GM12878 (cell line): Measurements from ENCODE around the gene SLC39A1. TPM values are rescaled to one million over a fixed set of nuclear protein-coding genes. Genes with fewer than 3 reads are reported as not detected.

Experiments used
- ATAC-seq: fragments of 200-7000 bp; cut with Tn5 transposase; 3 replicates; pipeline ENCODE4 v1.9.1; 2020; ENCODE audit warnings: mild to moderate bottlenecking, moderate library complexity
- BruUV-seq: library from RNA; stranded (reverse); fragments of 400-500 nt; replicated peaks from 2 replicates; lab custom pipeline; 2021; lab: Mats Ljungman, UMichigan
- CTCF ChIA-PET: fragments of 300-600 bp; sonication (Branson Sonifier 250); formaldehyde crosslinking; extraction: SDS; loops from one replicate; lab custom pipeline; 2021; ENCODE audit warnings: inconsistent platforms; lab: Yijun Ruan, JAX
- POLR2A ChIA-PET: fragments of 350-600 bp; formaldehyde crosslinking; extraction: SDS; loops from one replicate; lab custom pipeline; 2021; ENCODE audit warnings: inconsistent platforms; lab: Charles Lee
- RAD21 ChIA-PET: fragments of 300-600 bp; sonication (Branson Sonifier 250); formaldehyde crosslinking; loops from one replicate; lab custom pipeline; 2023; ENCODE audit warnings: antibody characterized with exemption; ENCODE audit not compliant: unreplicated experiment; lab: Charles Lee
- SMC1A ChIA-PET: fragments of 300-600 bp; sonication (Branson Sonifier 250); formaldehyde crosslinking; loops from one replicate; lab custom pipeline; 2023; ENCODE audit not compliant: unreplicated experiment, uncharacterized antibody; lab: Charles Lee
- DNase-seq: peaks from one replicate; pipeline ENCODE4 v3.0.0-alpha.2; 2011; ENCODE audit warnings: low read depth, low spot score
- FAIRE-seq: peaks from 3 replicates; lab custom pipeline; 2011; peaks lifted over from hg19 to GRCh38; lab: Jason Lieb, UNC
- H2AFZ ChIP-seq: 2 replicates; pipeline ENCODE4 v1.6.0; 2011; ENCODE audit warnings: low read depth, low read length, control low read depth; ENCODE audit not compliant: control insufficient read depth
- H3K27ac ChIP-seq: 2 replicates; pipeline ENCODE4 v1.5.1; 2011; ENCODE audit warnings: control low read depth; ENCODE audit not compliant: control insufficient read depth, insufficient read depth
- H3K27me3 ChIP-seq, 2 experiments: replicated peaks in 1 of 2; 2 replicates each; pipeline versions ENCODE4 v1.6.0 to v1.6.1; 2011; ENCODE audit warnings: low read length in 1 of 2; ENCODE audit not compliant: control insufficient read depth in 2 of 2, insufficient read depth in 2 of 2
- H3K36me3 ChIP-seq, 2 experiments: 2 replicates each; pipeline ENCODE4 v1.5.1; 2011; ENCODE audit warnings: low read length in 1 of 2; ENCODE audit not compliant: control insufficient read depth in 2 of 2, insufficient read depth in 2 of 2
- H3K4me1 ChIP-seq: 2 replicates; pipeline ENCODE4 v1.6.1; 2011; ENCODE audit warnings: mild to moderate bottlenecking, low read length, moderate library complexity, mixed read lengths; ENCODE audit not compliant: control insufficient read depth, insufficient read depth
- H3K4me2 ChIP-seq: 2 replicates; pipeline ENCODE4 v1.6.0; 2011; ENCODE audit warnings: control low read depth; ENCODE audit not compliant: control insufficient read depth, insufficient read depth
- H3K4me3 ChIP-seq: fragments of 200-600 bp; sonication (generic); 2 replicates; pipeline ENCODE4 v1.5.1; 2016
- H3K79me2 ChIP-seq: 2 replicates; pipeline ENCODE4 v1.6.0; 2011; ENCODE audit warnings: low read length; ENCODE audit not compliant: control insufficient read depth, insufficient read depth
- H3K9ac ChIP-seq: 2 replicates; pipeline ENCODE4 v1.8.0; 2011; ENCODE audit warnings: low read length, control low read depth, mixed read lengths; ENCODE audit not compliant: control insufficient read depth, insufficient read depth
- H3K9me3 ChIP-seq: replicated peaks from 3 replicates; pipeline ENCODE4 v1.5.1; 2011; ENCODE audit warnings: mild to moderate bottlenecking, low read length; ENCODE audit not compliant: control insufficient read depth, insufficient read depth
- H4K20me1 ChIP-seq: 2 replicates; pipeline ENCODE4 v1.6.0; 2011; ENCODE audit not compliant: control insufficient read depth, insufficient read depth
- BACH1 ChIP-seq: fragments of 450-650 bp; IDR thresholded peaks from 2 replicates; pipeline ENCODE4 v1.6.1; 2017; ENCODE audit warnings: mild to moderate bottlenecking, borderline replicate concordance
- BHLHE40 ChIP-seq, 2 experiments: fragments of 450-650 bp in 1 of 2; IDR thresholded peaks; 2 replicates each; pipeline ENCODE4 v1.6.1; 2011 to 2017; ENCODE audit warnings: low read depth in 2 of 2, borderline replicate concordance in 1 of 2, improper control_type of control experiment in 1 of 2, low read length in 1 of 2, mild to moderate bottlenecking in 1 of 2
- CHD4 ChIP-seq: fragments of 200-600 bp; sonication (generic); IDR thresholded peaks from 2 replicates; pipeline ENCODE4 v1.6.1; 2016; ENCODE audit warnings: mild to moderate bottlenecking
- CREB1 ChIP-seq: IDR thresholded peaks from 2 replicates; pipeline ENCODE4 v1.6.1; 2012; ENCODE audit warnings: low read depth, mild to moderate bottlenecking, inconsistent platforms
- GATAD2B ChIP-seq: fragments of 450-650 bp; conservative IDR thresholded peaks from 2 replicates; pipeline ENCODE4 v1.6.1; 2017; ENCODE audit warnings: low read depth, mild to moderate bottlenecking, moderate library complexity
- IKZF1 ChIP-seq: fragments of 450-650 bp; conservative IDR thresholded peaks from 2 replicates; pipeline ENCODE4 v1.6.1; 2017; ENCODE audit warnings: antibody characterized with exemption, mild to moderate bottlenecking
- KDM1A ChIP-seq: fragments of 200-600 bp; sonication (generic); IDR thresholded peaks from 2 replicates; pipeline ENCODE4 v1.6.1; 2016; ENCODE audit warnings: borderline replicate concordance
- LARP7 ChIP-seq: fragments of 450-650 bp; IDR thresholded peaks from 2 replicates; pipeline ENCODE4 v1.6.1; 2017; ENCODE audit warnings: mild to moderate bottlenecking
- MEF2B ChIP-seq: fragments of 450-650 bp; IDR thresholded peaks from 2 replicates; pipeline ENCODE4 v1.6.1; 2018; ENCODE audit warnings: mild to moderate bottlenecking, moderate library complexity; ENCODE audit not compliant: partially characterized antibody, poor library complexity, severe bottlenecking
- MTA3 ChIP-seq: IDR thresholded peaks from 2 replicates; pipeline ENCODE4 v1.6.1; 2012; ENCODE audit warnings: low read length, inconsistent platforms, borderline replicate concordance
- NKRF ChIP-seq: fragments of 450-650 bp; conservative IDR thresholded peaks from 2 replicates; pipeline ENCODE4 v1.6.1; 2017; ENCODE audit warnings: mild to moderate bottlenecking, moderate library complexity
- SMAD1 ChIP-seq: fragments of 450-650 bp; IDR thresholded peaks from 2 replicates; pipeline ENCODE4 v1.6.1; 2018; ENCODE audit warnings: mild to moderate bottlenecking, low read depth; ENCODE audit not compliant: partially characterized antibody
- ZNF274 ChIP-seq: IDR thresholded peaks from one replicate; pipeline ENCODE4 v1.8.0; 2011; ENCODE audit not compliant: insufficient read length, insufficient read depth
- ZZZ3 ChIP-seq: IDR thresholded peaks from 2 replicates; pipeline ENCODE4 v1.6.1; 2011; ENCODE audit warnings: low read depth; ENCODE audit not compliant: control insufficient read depth, insufficient read length
- WGBS: methylation state at CpG from one replicate; pipeline ENCODE4 v1.1.6; 2016; ENCODE audit warnings: low lambda C conversion rate; ENCODE audit not compliant: insufficient replicate concordance, insufficient coverage; ENCODE audit errors: missing lambda C conversion rate; 5-methylcytosine and 5-hydroxymethylcytosine counted together
- in situ Hi-C: fragments of 300-500 bp; cut with MboI; formaldehyde crosslinking; loops from 9 replicates; pipeline ENCODE4 v1.14.3; 2018; ENCODE audit warnings: mixed read lengths
- intact Hi-C: fragments of 100-400 bp; cut with micrococcal nuclease; formaldehyde crosslinking; loops from one replicate; pipeline ENCODE4 v1.14.2; 2022; ENCODE audit not compliant: unreplicated experiment
- polyA plus RNA-seq, 11 experiments: library from polyadenylated mRNA; depleted of rRNA in 4 of 11; unstranded in 6 of 11; stranded (reverse) in 5 of 11; fragments of >200 nt; fragmentation: Nextera tagmentation in 4 of 11; fragmentation: Illumina TruSeq in 1 of 11; extraction: Ambion mirVana in 4 of 11; extraction: Trizol in 1 of 11; gene quantifications; 1 replicate in 1 of 11; 2 replicates in 10 of 11; pipeline versions ENCODE4 v1.2.1 to v1.2.3, GENCODE V29; 2011 to 2016; ENCODE audit warnings: inconsistent platforms in 2 of 11, missing spikeins in 2 of 11, low read depth in 1 of 11
- total RNA-seq, 4 experiments: library from RNA; depleted of rRNA in 3 of 4; stranded (reverse); fragments of >200 nt in 3 of 4; fragmentation: Illumina TruSeq in 1 of 4; extraction: Trizol in 1 of 4; gene quantifications; 2 replicates each; pipeline versions ENCODE4 v1.2.1 to v1.2.3, GENCODE V29; 2013 to 2021

The SLC39A1 gene
- total and polyA plus RNA-seq, 10 of the 15 experiments (the other 5 are each of a cell fraction or from before 2014, with no cell fraction given): 8.8 to 98.6 (median 72.4) TPM

DNA sequence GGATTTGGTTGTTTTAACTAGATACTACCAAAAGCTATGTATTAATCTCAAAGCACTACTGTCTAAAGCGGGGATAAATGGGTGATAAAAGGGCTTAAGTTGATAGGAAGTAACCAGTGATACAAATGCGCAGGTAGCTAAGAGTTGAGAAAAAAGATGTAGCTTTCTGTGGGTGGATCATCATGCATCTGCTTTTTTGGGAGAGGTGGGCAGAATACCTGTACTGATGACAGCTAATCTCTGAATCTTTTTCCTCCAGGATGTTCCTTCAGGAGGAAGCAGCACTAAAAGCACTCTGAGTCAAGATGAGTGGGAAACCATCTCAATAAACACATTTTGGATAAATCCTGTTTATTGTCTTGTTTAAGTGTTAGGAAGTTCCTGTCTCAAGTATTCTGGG is 28.5 kb upstream of the SLC39A1 start:
- H3K4me3 ChIP-seq: peak overlapping the region; percentile 86
- no peak for ATAC-seq
- no peaks in the 10 kb centered on the region for H4K20me1 ChIP-seq
- intact Hi-C loops: loop anchor here (2.0 to 5.0 kb wide), 2 partner anchors 190 to 281 kb away; partner anchors contain the start of gene HAX1
- peaks cover 9% of the 10 kb centered on the region for H3K4me1 ChIP-seq
- H3K9ac ChIP-seq: peak overlapping the region; percentile 98
- BruUV-seq: no TSS peak
- TF ChIP-seq CREB1 (0 out of 2 replicates have a peak, but pooled peaks have one; percentile 4), BACH1 (no peak)
- no peaks in the 10 kb centered on the region for H3K27me3 ChIP-seq
- H3K4me2 ChIP-seq: peak overlapping the region; percentile 89
- H2AFZ ChIP-seq: no peak overlapping the region
- peak overlapping the region; percentile 96 for H3K27ac ChIP-seq
- no peak for DNase-seq
- H3K9me3 ChIP-seq: no peaks in the 10 kb centered on the region
- in situ Hi-C loops: loop anchor here (5.0 to 10.0 kb wide), 2 partner anchors 280 to 487 kb away; partner anchors contain the start of gene HAX1
- no peak for FAIRE-seq
- ChIA-PET RAD21 (interaction anchor here (1.4 to 2.3 kb wide), 2 partner anchors 13 to 25 kb away, joined by 3 to 10 read pairs; partner anchors contain the start of gene CREB3L4), SMC1A (interaction anchor here (1.1 to 1.5 kb wide), 4 partner anchors 17 to 227 kb away, joined by 3 to 5 read pairs (median 4); no protein-coding TSS in a partner anchor), POLR2A (interaction anchor here (0.6 to 3.8 kb wide), 7 partner anchors 8 to 199 kb away, joined by 3 to 26 read pairs (median 3); partner anchors contain the start of gene JTB), CTCF (interaction anchor here (1.4 kb wide), 1 partner anchor 481 kb away, joined by 3 read pairs; no protein-coding TSS in a partner anchor)
- H3K36me3 ChIP-seq: peaks cover 0 to 16% of the 10 kb centered on the region in 2 experiments; a peak in 3 of 4 replicates
- 68% methylated on average over 2 of the region's 2 CpGs for WGBS
- H3K79me2 ChIP-seq: peaks cover 25% of the 10 kb centered on the region

GRCh38 chr1:153991151-153991630 is 27.9 kb upstream of the SLC39A1 start:
- FAIRE-seq: no peak
- Histone ChIP-seq H2AFZ (no peak overlapping the region), H3K4me2 (peak overlapping the region; percentile 89), H3K27me3 (no peaks in the 10 kb centered on the region), H3K36me3 (peaks cover 0 to 16% of the 10 kb centered on the region in 2 experiments; a peak in 3 of 4 replicates), H3K9ac (peak overlapping the region; percentile 98), H3K79me2 (peaks cover 25% of the 10 kb centered on the region), H3K4me1 (peaks cover 9% of the 10 kb centered on the region), H4K20me1 (no peaks in the 10 kb centered on the region), H3K4me3 (peak overlapping the region; percentile 86), H3K27ac (peak overlapping the region; percentile 96), H3K9me3 (no peaks in the 10 kb centered on the region)
- in situ Hi-C loops (loop anchor here (5.0 to 10.0 kb wide), 2 partner anchors 281 to 486 kb away; partner anchors contain the start of gene HAX1), intact Hi-C loops (loop anchor here (2.0 to 5.0 kb wide), 2 partner anchors 191 to 282 kb away; partner anchors contain the start of gene HAX1)
- no peak for DNase-seq
- POLR2A ChIA-PET: interaction anchor here (0.9 to 3.8 kb wide), 14 partner anchors 9 to 261 kb away, joined by 3 to 26 read pairs (median 4); partner anchors contain the start of genes DENND4B, JTB and SLC39A1
- SMC1A ChIA-PET: interaction anchor here (0.5 to 1.9 kb wide), 10 partner anchors 17 to 236 kb away, joined by 3 to 5 read pairs (median 4); no protein-coding TSS in a partner anchor
- no peak for ATAC-seq
- WGBS: 1% methylated on average over 9 of the region's 9 CpGs
- CTCF ChIA-PET: interaction anchor here (1.4 to 1.8 kb wide), 3 partner anchors 13 to 481 kb away, joined by 3 to 13 read pairs (median 4); partner anchors contain the start of gene JTB
- BruUV-seq: no TSS peak
- RAD21 ChIA-PET: interaction anchor here (0.9 to 2.3 kb wide), 4 partner anchors 13 to 194 kb away, joined by 3 to 10 read pairs (median 4); partner anchors contain the start of gene CREB3L4
- TF ChIP-seq SMAD1 (no peak), MTA3 (0 out of 2 replicates have a peak, but pooled peaks have one; percentile 69), ZNF274 (no peak), CHD4 (no peak), KDM1A (no peak), BHLHE40 (IDR thresholded peaks at IDR 0.05; ENCODE audit: borderline replicate concordance in 1 of 2, low read depth in 2 of 2, low read length in 1 of 2) (no peak), IKZF1 (no peak), NKRF (no peak), LARP7 (no peak), MEF2B (no peak), GATAD2B (no peak), ZZZ3 (no peak)
